Central memory CD8-positive, alpha-beta T cell (primary cell): ENCODE data around the gene DNAJC15.

ENCODE experiments used
- ATAC-seq: fragments of 150-1000 bp; cut with Tn5 transposase; replicated peaks from 2 replicates; pipeline ENCODE4 v1.10.0; 2022; ENCODE audit warnings: mild to moderate bottlenecking, moderate FRiP score, moderate number of reproducible peaks; ENCODE audit not compliant: poor library complexity, severe bottlenecking; ENCODE audit errors: extremely low read depth
- DNase-seq, 2 donors: peaks; one replicate each; pipeline ENCODE4 v3.0.0; 2021; ENCODE audit warnings: low spot score in 2 of 2
- H3K27ac Mint-ChIP-seq: one replicate; pipeline ENCODE4 v1.8.0; 2022; ENCODE audit warnings: low read depth, mild to moderate bottlenecking, moderate library complexity, mixed read lengths
- H3K27me3 Mint-ChIP-seq: one replicate; pipeline ENCODE4 v1.8.0; 2022; ENCODE audit warnings: mixed read lengths
- H3K36me3 Mint-ChIP-seq: one replicate; pipeline ENCODE4 v1.8.0; 2022; ENCODE audit warnings: mild to moderate bottlenecking, moderate library complexity, mixed read lengths; ENCODE audit not compliant: insufficient read depth
- H3K4me1 Mint-ChIP-seq: one replicate; pipeline ENCODE4 v1.8.0; 2022; ENCODE audit warnings: mixed read lengths
- H3K4me3 Mint-ChIP-seq: one replicate; pipeline ENCODE4 v1.8.0; 2022; ENCODE audit warnings: mild to moderate bottlenecking, moderate library complexity, mixed read lengths
- H3K9me3 Mint-ChIP-seq: one replicate; pipeline ENCODE4 v1.8.0; 2022; ENCODE audit warnings: mixed read lengths

DNAJC15 gene

GRCh38 chr13:43008596-43008995, 14.8 kb upstream of the DNAJC15 start:
- Mint-ChIP-seq H3K36me3 (no peaks in the 10 kb centered on the region), H3K4me3 (no peak overlapping the region), H3K9me3 (no peaks in the 10 kb centered on the region), H3K27me3 (no peaks in the 10 kb centered on the region), H3K27ac (no peak overlapping the region), H3K4me1 (no peaks in the 10 kb centered on the region)
- DNase-seq (no peak), ATAC-seq (no peak)

GRCh38 chr13:43009506-43009905, 13.9 kb upstream of the DNAJC15 start:
- no peaks in the 10 kb centered on the region for H3K36me3 Mint-ChIP-seq
- no peaks in the 10 kb centered on the region for H3K27me3 Mint-ChIP-seq
- DNase-seq, result no peak
- no peaks in the 10 kb centered on the region for H3K4me1 Mint-ChIP-seq
- no peaks in the 10 kb centered on the region for H3K9me3 Mint-ChIP-seq
- no peak for ATAC-seq
- H3K27ac Mint-ChIP-seq, result no peak overlapping the region
- no peak overlapping the region for H3K4me3 Mint-ChIP-seq

DNA sequence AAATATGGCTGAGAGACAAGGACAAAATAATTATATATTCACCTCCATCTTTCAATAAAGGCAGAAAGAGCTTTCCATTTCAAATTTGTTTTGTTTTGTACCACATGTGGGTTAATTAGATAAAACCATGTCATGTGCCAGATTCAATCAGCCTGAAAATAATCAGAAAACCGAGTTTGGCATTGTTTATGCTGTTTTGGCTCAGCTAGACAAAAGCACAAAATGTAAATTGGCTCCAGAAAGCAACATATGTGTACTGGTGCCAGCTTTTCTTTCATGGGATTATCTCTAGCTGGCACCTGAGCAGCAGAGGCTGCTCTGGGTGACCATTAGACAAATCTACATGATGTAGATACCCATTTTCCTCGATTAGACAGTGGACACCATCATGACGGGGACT, 9.2 kb upstream of the DNAJC15 start:
- ATAC-seq (no peak), DNase-seq (no peak)
- Mint-ChIP-seq H3K9me3 (no peaks in the 10 kb centered on the region), H3K27ac (no peak overlapping the region), H3K36me3 (no peaks in the 10 kb centered on the region), H3K4me1 (no peaks in the 10 kb centered on the region), H3K27me3 (no peaks in the 10 kb centered on the region), H3K4me3 (no peak overlapping the region)

- ATAC-seq (no peak), DNase-seq (no peak)
- Mint-ChIP-seq H3K4me1 (no peaks in the 10 kb centered on the region), H3K27me3 (no peaks in the 10 kb centered on the region), H3K27ac (no peak overlapping the region), H3K9me3 (no peaks in the 10 kb centered on the region), H3K36me3 (no peaks in the 10 kb centered on the region), H3K4me3 (no peak overlapping the region)
Measured at GRCh38 chr13:43016226-43016625, 7.2 kb upstream of the DNAJC15 start.

GRCh38 chr13:43019811-43020210, 3.6 kb upstream of the DNAJC15 start:
- peaks cover 15% of the 10 kb centered on the region for H3K4me1 Mint-ChIP-seq
- no peaks in the 10 kb centered on the region for H3K27me3 Mint-ChIP-seq
- peaks cover 6% of the 10 kb centered on the region for H3K36me3 Mint-ChIP-seq
- no peaks in the 10 kb centered on the region for H3K9me3 Mint-ChIP-seq
- H3K27ac Mint-ChIP-seq, result no peak overlapping the region
- no peak overlapping the region for H3K4me3 Mint-ChIP-seq
- DNase-seq, result no peak
- ATAC-seq, result no peak

GRCh38 chr13:43020794-43021193, 2.6 kb upstream of the DNAJC15 start:
- Mint-ChIP-seq H3K9me3 (no peaks in the 10 kb centered on the region), H3K27me3 (no peaks in the 10 kb centered on the region), H3K4me3 (no peak overlapping the region), H3K36me3 (peaks cover 6% of the 10 kb centered on the region), H3K27ac (no peak overlapping the region), H3K4me1 (peaks cover 22% of the 10 kb centered on the region)
- no peak for DNase-seq
- ATAC-seq, result no peak

DNA sequence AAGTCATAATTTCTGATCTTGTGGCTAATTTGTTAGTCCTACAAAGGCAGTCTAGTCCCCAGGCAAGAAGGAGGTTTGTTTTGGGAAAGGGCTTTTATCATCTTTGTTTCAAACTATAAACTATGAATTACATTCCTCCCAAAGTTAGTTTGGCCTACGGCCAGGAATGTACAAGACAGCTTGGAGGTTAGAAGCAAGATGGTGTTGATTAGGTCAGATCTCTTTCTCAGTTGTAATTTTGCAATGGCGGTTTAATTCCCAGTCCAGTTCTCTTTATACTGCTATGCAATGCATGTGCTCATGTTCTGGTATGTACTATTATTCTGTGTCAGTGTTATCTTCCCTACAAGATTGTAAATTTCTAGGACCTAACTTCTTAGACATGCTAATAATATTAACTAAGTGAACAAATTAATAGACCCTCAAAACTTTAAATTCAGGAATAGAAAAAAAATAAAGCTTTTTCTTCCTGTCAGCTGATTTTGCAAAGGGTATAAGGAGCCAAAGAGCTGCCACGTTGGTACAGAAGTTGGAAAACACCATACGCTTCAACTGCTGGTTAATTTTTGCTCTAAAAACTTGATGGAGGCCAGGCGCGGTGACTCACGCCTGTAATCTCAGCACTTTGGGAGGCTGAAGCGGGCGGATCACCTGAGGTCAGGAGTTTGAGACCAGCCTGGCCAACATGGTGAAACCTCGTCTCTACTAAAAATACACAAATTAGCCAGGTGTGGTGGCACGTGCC, 1.3 kb upstream of the DNAJC15 start:
- no peak overlapping the region for H3K4me3 Mint-ChIP-seq
- H3K27ac Mint-ChIP-seq, result no peak overlapping the region

GRCh38 chr13:43022934-43023288, 475 bp upstream of the DNAJC15 start:
- no peaks in the 10 kb centered on the region for H3K27me3 Mint-ChIP-seq
- no peak for ATAC-seq
- peaks cover 22% of the 10 kb centered on the region for H3K4me1 Mint-ChIP-seq
- peak overlapping the region; percentile 97 for H3K4me3 Mint-ChIP-seq
- H3K9me3 Mint-ChIP-seq, result no peaks in the 10 kb centered on the region
- peak overlapping the region; percentile 92 for H3K27ac Mint-ChIP-seq
- DNase-seq, result no peak
- H3K36me3 Mint-ChIP-seq, result peaks cover 6% of the 10 kb centered on the region

More for the DNA sequence above, 1.3 kb upstream of the DNAJC15 start:
- Mint-ChIP-seq H3K36me3 (peaks cover 6% of the 10 kb centered on the region), H3K4me1 (peaks cover 22% of the 10 kb centered on the region), H3K27me3 (no peaks in the 10 kb centered on the region), H3K9me3 (no peaks in the 10 kb centered on the region)
- ATAC-seq, result no peak
- no peak for DNase-seq

DNA sequence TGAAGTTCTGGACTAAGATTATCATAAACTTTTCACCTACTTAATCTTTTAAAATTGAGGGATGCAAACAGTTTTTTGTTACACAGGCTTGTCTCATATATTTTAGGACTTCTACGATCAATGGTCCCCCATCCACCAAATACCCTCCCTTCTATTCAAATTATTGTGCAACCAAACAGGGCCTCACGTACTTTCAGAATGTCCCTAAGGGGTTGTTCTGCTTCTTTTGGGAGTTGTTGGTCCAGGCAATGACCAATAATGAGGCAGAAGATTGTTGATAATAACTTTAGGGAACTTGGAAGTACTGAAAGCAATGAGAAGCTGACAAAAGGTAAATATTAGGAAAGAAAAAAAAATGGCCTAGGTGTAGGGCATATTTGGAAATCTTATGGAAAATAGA, 2.9 kb downstream of the DNAJC15 start:
- ATAC-seq, result no peak
- Mint-ChIP-seq H3K9me3 (no peaks in the 10 kb centered on the region), H3K36me3 (peaks cover 12% of the 10 kb centered on the region), H3K4me3 (no peak overlapping the region), H3K4me1 (peaks cover 38% of the 10 kb centered on the region), H3K27ac (no peak overlapping the region), H3K27me3 (no peaks in the 10 kb centered on the region)
- no peak for DNase-seq

DNA sequence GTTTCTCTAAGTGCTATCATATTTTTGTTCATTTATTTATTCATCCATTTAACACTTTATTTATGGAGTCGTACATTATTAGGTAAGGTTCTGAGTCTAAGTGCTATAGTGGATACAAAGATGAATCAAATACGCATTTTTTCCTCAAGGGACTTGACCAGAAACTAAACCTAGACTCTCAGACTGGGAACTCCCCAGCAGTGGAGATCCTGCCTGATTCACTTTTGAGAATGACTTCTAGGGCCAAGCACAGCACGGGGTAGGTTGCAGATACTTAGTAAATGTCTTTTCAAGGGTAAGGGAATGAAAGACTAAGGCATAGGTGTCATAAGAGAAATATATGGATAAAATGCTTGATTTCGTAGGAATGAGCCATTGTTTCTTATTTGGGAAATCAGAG, 7.2 kb downstream of the DNAJC15 start:
- Mint-ChIP-seq H3K27me3 (no peaks in the 10 kb centered on the region), H3K9me3 (no peaks in the 10 kb centered on the region), H3K27ac (no peak overlapping the region), H3K36me3 (peaks cover 10% of the 10 kb centered on the region), H3K4me1 (peaks cover 26% of the 10 kb centered on the region), H3K4me3 (no peak overlapping the region)
- DNase-seq (no peak), ATAC-seq (no peak)

DNA sequence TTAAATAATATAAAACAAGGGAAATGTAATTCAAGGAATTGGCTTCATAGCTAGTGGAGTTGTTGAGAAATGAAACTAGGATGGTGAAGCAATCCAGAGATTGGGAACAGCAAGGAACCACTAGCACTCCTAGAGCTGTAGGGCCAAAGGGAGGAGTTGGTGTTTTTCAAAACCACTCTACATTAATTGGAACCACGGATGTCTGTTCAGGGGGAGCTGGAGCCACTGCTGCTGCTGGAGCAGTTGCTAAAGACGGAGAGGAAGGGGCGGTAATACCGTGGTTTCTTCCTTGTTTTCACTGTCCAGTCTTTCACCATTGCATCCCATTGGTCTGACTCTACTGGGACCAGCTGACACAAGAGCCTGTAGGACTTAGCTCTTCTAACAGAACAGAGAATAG, 8.5 kb downstream of the DNAJC15 start:
- Mint-ChIP-seq H3K36me3 (peaks cover 10% of the 10 kb centered on the region), H3K4me3 (no peak overlapping the region), H3K9me3 (no peaks in the 10 kb centered on the region), H3K27ac (no peak overlapping the region), H3K27me3 (no peaks in the 10 kb centered on the region), H3K4me1 (peaks cover 26% of the 10 kb centered on the region)
- DNase-seq (no peak), ATAC-seq (no peak)

DNA sequence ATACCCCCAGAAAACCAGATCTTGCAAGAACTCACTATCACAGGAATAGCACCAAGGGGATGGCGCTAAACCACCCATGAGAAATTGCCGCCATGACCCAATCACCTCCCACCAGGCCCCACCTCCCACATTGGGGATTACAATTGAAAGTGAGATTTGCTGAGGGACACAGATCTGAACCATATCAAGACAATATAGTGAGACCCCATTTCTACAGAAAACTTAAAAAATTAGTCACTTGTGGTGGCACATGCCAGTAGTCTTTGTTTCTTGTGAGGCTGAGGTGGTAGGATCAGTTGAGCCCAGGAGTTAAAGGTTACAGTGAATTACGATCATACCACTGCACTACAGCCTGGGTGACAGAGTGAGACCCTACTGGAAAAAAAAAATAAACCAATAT, 9.7 kb downstream of the DNAJC15 start:
- no peaks in the 10 kb centered on the region for H3K9me3 Mint-ChIP-seq
- H3K4me3 Mint-ChIP-seq, result no peak overlapping the region
- peaks cover 10% of the 10 kb centered on the region for H3K36me3 Mint-ChIP-seq
- no peak for ATAC-seq
- no peak overlapping the region for H3K27ac Mint-ChIP-seq
- no peak for DNase-seq
- no peaks in the 10 kb centered on the region for H3K27me3 Mint-ChIP-seq
- peaks cover 25% of the 10 kb centered on the region for H3K4me1 Mint-ChIP-seq

- DNase-seq, result no peak
- H3K27ac Mint-ChIP-seq, result no peak overlapping the region
- H3K4me1 Mint-ChIP-seq, result peaks cover 19% of the 10 kb centered on the region
Measured at GRCh38 chr13:43036351-43037250, 13.2 kb downstream of the DNAJC15 start.

More at GRCh38 chr13:43036351-43037250, 13.2 kb downstream of the DNAJC15 start:
- H3K27me3 Mint-ChIP-seq, result no peaks in the 10 kb centered on the region
- no peak overlapping the region for H3K4me3 Mint-ChIP-seq
- no peak for ATAC-seq
- H3K36me3 Mint-ChIP-seq, result peaks cover 5% of the 10 kb centered on the region
- H3K9me3 Mint-ChIP-seq, result no peaks in the 10 kb centered on the region
